HG03520 (cell line): ENCODE data around the gene SUSD4.

Experiments
- ATAC-seq: cut with Tn5 transposase; IDR thresholded peaks from one replicate; pipeline ENCODE4 v1.9.1; 2021; ENCODE audit warnings: mild to moderate bottlenecking, moderate library complexity; ENCODE audit not compliant: unreplicated experiment

Gene SUSD4

GRCh38 chr1:223198628-223198965 lies 165.4 kb downstream of the SUSD4 start:
- no peak for ATAC-seq

- no peak for ATAC-seq
Observed at GRCh38 chr1:223197923-223198627, 165.9 kb downstream of the SUSD4 start.

GRCh38 chr1:223189903-223190724 lies 173.9 kb downstream of the SUSD4 start:
- ATAC-seq: peak; percentile 62

GRCh38 chr1:223189525-223189902 lies 174.5 kb downstream of the SUSD4 start:
- no peak for ATAC-seq

GRCh38 chr1:223188618-223189356 lies 175.2 kb downstream of the SUSD4 start:
- ATAC-seq: no peak

- no peak for ATAC-seq
Observed at GRCh38 chr1:223186800-223187199, 177.2 kb downstream of the SUSD4 start.

- ATAC-seq: no peak
Observed at GRCh38 chr1:223183268-223183862, 180.6 kb downstream of the SUSD4 start.

- peak; percentile 51 for ATAC-seq
Observed at GRCh38 chr1:223180731-223181321, 183.2 kb downstream of the SUSD4 start.

GRCh38 chr1:223179786-223180185 lies 184.2 kb downstream of the SUSD4 start:
- no peak for ATAC-seq

GRCh38 chr1:223179280-223179679 lies 184.7 kb downstream of the SUSD4 start:
- no peak for ATAC-seq

GRCh38 chr1:223177681-223178080 lies 186.3 kb downstream of the SUSD4 start:
- ATAC-seq: no peak

- no peak for ATAC-seq
Observed at GRCh38 chr1:223176437-223176836, 187.5 kb downstream of the SUSD4 start.

- no peak for ATAC-seq
Observed at GRCh38 chr1:223175633-223176032, 188.3 kb downstream of the SUSD4 start.

GRCh38 chr1:223175032-223175431 lies 188.9 kb downstream of the SUSD4 start:
- no peak for ATAC-seq
